GM12878 (cell line): ENCODE data around the gene SPPL2B. TPM values are rescaled to one million over a fixed set of nuclear protein-coding genes. Genes with fewer than 3 reads are reported as not detected.

Experiments
- RFX5 ChIP-seq: IDR thresholded peaks from 2 replicates; pipeline ENCODE4 v1.6.1; 2011; ENCODE audit warnings: low read depth, low read length, improper control_type of control experiment
- SMC3 ChIP-seq: IDR thresholded peaks from 2 replicates; pipeline ENCODE4 v1.6.1; 2011; ENCODE audit warnings: low read length, improper control_type of control experiment, borderline replicate concordance
- TBL1XR1 ChIP-seq: IDR thresholded peaks from 2 replicates; pipeline ENCODE4 v1.6.1; 2012; ENCODE audit warnings: low read depth, low read length, improper control_type of control experiment
- USF1 ChIP-seq: IDR thresholded peaks from 2 replicates; pipeline ENCODE4 v1.6.1; 2011; ENCODE audit warnings: borderline replicate concordance, low read depth, mild to moderate bottlenecking, moderate library complexity, mixed read lengths, low read length; ENCODE audit not compliant: insufficient read depth; ENCODE audit errors: extremely low read length
- ZNF592 ChIP-seq: fragments of 450-650 bp; IDR thresholded peaks from 2 replicates; pipeline ENCODE4 v1.6.1; 2017; ENCODE audit warnings: mild to moderate bottlenecking, moderate library complexity
- polyA plus RNA-seq, 11 experiments: library from polyadenylated mRNA; depleted of rRNA in 4 of 11; unstranded in 6 of 11; stranded (reverse) in 5 of 11; fragments of >200 nt; fragmentation: Nextera tagmentation in 4 of 11; fragmentation: Illumina TruSeq in 1 of 11; extraction: Ambion mirVana in 4 of 11; extraction: Trizol in 1 of 11; gene quantifications; 1 replicate in 1 of 11; 2 replicates in 10 of 11; pipeline versions ENCODE4 v1.2.1 to v1.2.3, GENCODE V29; 2011 to 2016; ENCODE audit warnings: inconsistent platforms in 2 of 11, missing spikeins in 2 of 11, low read depth in 1 of 11
- total RNA-seq, 4 experiments: library from RNA; depleted of rRNA in 3 of 4; stranded (reverse); fragments of >200 nt in 3 of 4; fragmentation: Illumina TruSeq in 1 of 4; extraction: Trizol in 1 of 4; gene quantifications; 2 replicates each; pipeline versions ENCODE4 v1.2.1 to v1.2.3, GENCODE V29; 2013 to 2021

SPPL2B gene
- total and polyA plus RNA-seq, 10 of the 15 experiments (the other 5 are each of a cell fraction or from before 2014, with no cell fraction given) = 0.29 to 56.5 (median 18.3) TPM

- TF ChIP-seq ZNF592 (no peak), TBL1XR1 (peak; percentile 96), SMC3 (no peak), RFX5 (peak; percentile 35; the same call in 1 of the 2 replicates), USF1 (no peak)
These were observed at the start of gene SPPL2B, which contains the start of gene LSM7 (continued) for GRCh38 chr19:2328401-2329148.
